Upper lobe of right lung (tissue), 1 donor: ENCODE results near the gene ITPRID1. TPM values are rescaled to one million over a fixed set of nuclear protein-coding genes. Genes with fewer than 3 reads are reported as not detected.

Experiments used
- ATAC-seq: fragments of 200-7000 bp; cut with Tn5 transposase; one replicate; pipeline ENCODE4 v1.9.1; 2020; ENCODE audit warnings: mild to moderate bottlenecking, moderate library complexity
- DNase-seq: peaks from one replicate; pipeline ENCODE4 v3.0.0-alpha.2; 2020
- H3K27ac ChIP-seq: fragments of 200-600 bp; one replicate; pipeline ENCODE4 v1.8.0; 2022
- H3K27me3 ChIP-seq: fragments of 200-600 bp; one replicate; pipeline ENCODE4 v1.8.0; 2022; ENCODE audit warnings: mild to moderate bottlenecking
- H3K36me3 ChIP-seq: fragments of 200-600 bp; one replicate; pipeline ENCODE4 v1.8.0; 2022
- H3K4me1 ChIP-seq: fragments of 200-600 bp; one replicate; pipeline ENCODE4 v1.8.0; 2022
- H3K4me3 ChIP-seq: fragments of 200-600 bp; one replicate; pipeline ENCODE4 v1.8.0; 2022; ENCODE audit warnings: mild to moderate bottlenecking
- H3K9me3 ChIP-seq: fragments of 200-600 bp; one replicate; pipeline ENCODE4 v1.8.0; 2022
- CTCF ChIP-seq: fragments of 200-600 bp; IDR thresholded peaks from one replicate; pipeline ENCODE4 v1.8.0; 2022; ENCODE audit warnings: antibody characterized with exemption
- intact Hi-C: fragments of 100-400 bp; cut with DNase I; formaldehyde crosslinking; loops from one replicate; pipeline ENCODE4 v1.11.0; 2022
- total RNA-seq: library from RNA; stranded (reverse); fragmentation: NEBNext Ultra II Directional; extraction: Animal tissue kit (Norgen Biotek cat#: 25700); gene quantifications from one replicate; pipeline ENCODE4 v1.2.1, GENCODE V29; 2021
- donor health status: DM: no; HTN: yes; CAD: no; lungs with severe emphysema.

ITPRID1 gene
- total RNA-seq, 1 donor from 2014 or later, result not detected

GRCh38 chr7:31688372-31688771 lies 174.5 kb downstream of the ITPRID1 start:
- Histone ChIP-seq H3K4me1 (no peaks in the 10 kb centered on the region), H3K4me3 (no peak overlapping the region), H3K27me3 (no peaks in the 10 kb centered on the region), H3K27ac (no peak overlapping the region), H3K9me3 (no peaks in the 10 kb centered on the region), H3K36me3 (no peaks in the 10 kb centered on the region)
- DNase-seq (no peak), ATAC-seq (peak; percentile 83)
- no peak for TF ChIP-seq CTCF
- intact Hi-C loops, result no loop called here

- H3K36me3 ChIP-seq, result no peaks in the 10 kb centered on the region
- intact Hi-C loops, result no loop called here
- ATAC-seq (peak; percentile 44), DNase-seq (no peak)
- H3K27ac ChIP-seq, result no peak overlapping the region
- no peaks in the 10 kb centered on the region for H3K4me1 ChIP-seq
- no peak overlapping the region for H3K4me3 ChIP-seq
- no peaks in the 10 kb centered on the region for H3K9me3 ChIP-seq
- no peak for TF ChIP-seq CTCF
- H3K27me3 ChIP-seq, result no peaks in the 10 kb centered on the region
Measured at GRCh38 chr7:31688996-31689395, 175.1 kb downstream of the ITPRID1 start.

GRCh38 chr7:31690935-31691334 lies 177.0 kb downstream of the ITPRID1 start:
- ATAC-seq (no peak), DNase-seq (no peak)
- Histone ChIP-seq H3K27ac (no peak overlapping the region), H3K36me3 (no peaks in the 10 kb centered on the region), H3K27me3 (no peaks in the 10 kb centered on the region), H3K4me3 (no peak overlapping the region), H3K4me1 (no peaks in the 10 kb centered on the region), H3K9me3 (no peaks in the 10 kb centered on the region)
- intact Hi-C loops, result no loop called here
- TF ChIP-seq CTCF, result no peak

GRCh38 chr7:31692451-31692850 lies 178.6 kb downstream of the ITPRID1 start:
- Histone ChIP-seq H3K4me1 (no peaks in the 10 kb centered on the region), H3K27me3 (no peaks in the 10 kb centered on the region), H3K36me3 (no peaks in the 10 kb centered on the region), H3K4me3 (no peak overlapping the region), H3K27ac (no peak overlapping the region), H3K9me3 (no peaks in the 10 kb centered on the region)
- intact Hi-C loops, result no loop called here
- ATAC-seq (no peak), DNase-seq (no peak)
- TF ChIP-seq CTCF, result no peak

GRCh38 chr7:31692871-31693270 lies 179.0 kb downstream of the ITPRID1 start:
- no peaks in the 10 kb centered on the region for H3K27me3 ChIP-seq
- no peak overlapping the region for H3K27ac ChIP-seq
- intact Hi-C loops, result no loop called here
- no peak overlapping the region for H3K4me3 ChIP-seq
- no peak for DNase-seq
- no peaks in the 10 kb centered on the region for H3K4me1 ChIP-seq
- no peak for TF ChIP-seq CTCF
- no peaks in the 10 kb centered on the region for H3K9me3 ChIP-seq
- no peaks in the 10 kb centered on the region for H3K36me3 ChIP-seq
- no peak for ATAC-seq
